Colonic mucosa (tissue), 4 donors: ENCODE measurements around the gene GMPPB. TPM values are rescaled to one million over a fixed set of nuclear protein-coding genes. Genes with fewer than 3 reads are reported as not detected.

Experiments used
- DNase-seq: peaks from one replicate; pipeline ENCODE4 v3.0.0-alpha.2; 2020
- H3K27ac ChIP-seq: fragments of 200-600 bp; one replicate; pipeline ENCODE4 v1.8.0; 2021
- H3K27me3 ChIP-seq: fragments of 200-600 bp; one replicate; pipeline ENCODE4 v1.8.0; 2021
- H3K36me3 ChIP-seq: fragments of 200-600 bp; one replicate; pipeline ENCODE4 v1.8.0; 2021
- H3K4me1 ChIP-seq: fragments of 200-600 bp; one replicate; pipeline ENCODE4 v1.8.0; 2021; ENCODE audit warnings: mild to moderate bottlenecking
- H3K4me3 ChIP-seq: fragments of 200-600 bp; one replicate; pipeline ENCODE4 v1.8.0; 2021
- H3K9ac ChIP-seq, 2 donors: one replicate each; pipeline ENCODE4 v1.7.0; 2013; ENCODE audit warnings: control low read depth in 2 of 2, low read depth in 2 of 2, low read length in 2 of 2
- H3K9me3 ChIP-seq: fragments of 200-600 bp; one replicate; pipeline ENCODE4 v1.8.0; 2021
- CTCF ChIP-seq: fragments of 200-600 bp; IDR thresholded peaks from one replicate; pipeline ENCODE4 v1.8.0; 2022; ENCODE audit warnings: antibody characterized with exemption, mild to moderate bottlenecking
- intact Hi-C: fragments of 100-400 bp; cut with DNase I; formaldehyde crosslinking; loops from one replicate; pipeline ENCODE4 v1.14.1; 2022
- total RNA-seq, 2 donors: library from RNA; stranded (reverse); fragmentation: NEBNext Ultra II Directional in 1 of 2; extraction: Animal tissue kit (Norgen Biotek cat#: 25700) in 1 of 2; gene quantifications; one replicate each; pipeline ENCODE4 v1.2.1, GENCODE V29; 2021
- donor health status: healthy.
- donor health status: DM: no; HTN: no; CAD: no.
- donor health status: DM: no; HTN: no; CAD: no.

GMPPB gene
- total RNA-seq, 2 donors from 2014 or later: 59.6 to 127 TPM

DNA sequence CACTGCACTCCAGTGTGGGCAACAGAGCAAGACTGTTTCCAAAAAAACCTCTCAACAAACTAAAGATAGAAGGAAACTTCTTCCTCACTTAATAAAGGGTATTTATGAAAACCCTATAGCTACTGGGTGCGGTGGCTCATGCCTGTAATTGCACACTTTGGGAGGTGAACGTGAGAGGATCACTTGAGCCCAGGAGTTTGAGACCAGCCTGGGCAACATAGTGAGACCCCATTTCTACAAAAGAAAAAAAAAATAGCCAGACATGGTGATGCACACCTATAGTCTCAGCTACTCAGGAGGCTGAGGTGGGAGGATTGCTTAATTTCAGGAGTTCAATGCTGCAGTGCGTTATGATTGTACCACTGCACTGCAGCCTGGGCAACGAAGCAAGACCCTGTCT is 40.2 kb upstream of the GMPPB start:
- no peaks in the 10 kb centered on the region for H3K9me3 ChIP-seq
- no peak for DNase-seq
- TF ChIP-seq CTCF: no peak
- H3K4me3 ChIP-seq: no peak overlapping the region
- intact Hi-C loops: no loop called here
- no peaks in the 10 kb centered on the region for H3K4me1 ChIP-seq
- no peak overlapping the region for H3K9ac ChIP-seq
- H3K27ac ChIP-seq: no peak overlapping the region
- no peaks in the 10 kb centered on the region for H3K36me3 ChIP-seq
- no peaks in the 10 kb centered on the region for H3K27me3 ChIP-seq

DNA sequence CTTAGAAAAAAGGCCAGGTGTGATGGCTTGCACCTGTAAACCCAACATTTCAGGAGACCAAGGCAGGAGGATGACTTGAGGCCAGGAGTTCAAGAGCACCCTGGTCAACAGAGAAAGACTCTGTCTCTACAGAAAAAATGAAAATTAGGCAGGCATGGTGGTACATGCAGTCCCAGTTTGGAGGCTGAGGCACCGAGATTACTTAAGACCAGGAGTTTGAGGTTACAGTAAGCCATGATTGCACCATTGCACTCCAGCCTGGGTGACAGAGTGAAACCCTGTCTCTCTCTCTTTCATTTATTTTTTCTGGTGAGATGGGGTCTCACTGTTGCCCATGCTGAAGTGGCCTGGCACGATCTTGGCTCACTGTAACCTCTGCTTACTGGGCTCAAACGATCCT is 37.9 kb upstream of the GMPPB start:
- H3K4me3 ChIP-seq: no peak overlapping the region
- DNase-seq: no peak
- no peaks in the 10 kb centered on the region for H3K4me1 ChIP-seq
- H3K9ac ChIP-seq: no peak overlapping the region
- no peak overlapping the region for H3K27ac ChIP-seq
- H3K27me3 ChIP-seq: no peaks in the 10 kb centered on the region
- H3K36me3 ChIP-seq: no peaks in the 10 kb centered on the region
- no peak for TF ChIP-seq CTCF
- H3K9me3 ChIP-seq: no peaks in the 10 kb centered on the region
- intact Hi-C loops: no loop called here

- Histone ChIP-seq H3K27ac (no peak overlapping the region), H3K36me3 (no peaks in the 10 kb centered on the region), H3K9ac (no peak overlapping the region), H3K4me3 (no peak overlapping the region), H3K4me1 (no peaks in the 10 kb centered on the region), H3K9me3 (no peaks in the 10 kb centered on the region), H3K27me3 (no peaks in the 10 kb centered on the region)
- intact Hi-C loops: no loop called here
- DNase-seq: no peak
- TF ChIP-seq CTCF: no peak
Observed at GRCh38 chr3:49759226-49759625, 35.5 kb upstream of the GMPPB start.

- Histone ChIP-seq H3K9me3 (no peaks in the 10 kb centered on the region), H3K27ac (no peak overlapping the region), H3K9ac (no peak overlapping the region), H3K4me1 (no peaks in the 10 kb centered on the region), H3K4me3 (no peak overlapping the region), H3K36me3 (no peaks in the 10 kb centered on the region), H3K27me3 (no peaks in the 10 kb centered on the region)
- no peak for TF ChIP-seq CTCF
- DNase-seq: no peak
- intact Hi-C loops: no loop called here
Observed at GRCh38 chr3:49757197-49757596, 33.4 kb upstream of the GMPPB start.

- Histone ChIP-seq H3K27me3 (no peaks in the 10 kb centered on the region), H3K9ac (no peak overlapping the region), H3K27ac (no peak overlapping the region), H3K4me3 (no peak overlapping the region), H3K4me1 (no peaks in the 10 kb centered on the region), H3K9me3 (no peaks in the 10 kb centered on the region), H3K36me3 (no peaks in the 10 kb centered on the region)
- DNase-seq: no peak
- no peak for TF ChIP-seq CTCF
- intact Hi-C loops: no loop called here
Observed at GRCh38 chr3:49756036-49756435, 32.3 kb upstream of the GMPPB start.

DNA sequence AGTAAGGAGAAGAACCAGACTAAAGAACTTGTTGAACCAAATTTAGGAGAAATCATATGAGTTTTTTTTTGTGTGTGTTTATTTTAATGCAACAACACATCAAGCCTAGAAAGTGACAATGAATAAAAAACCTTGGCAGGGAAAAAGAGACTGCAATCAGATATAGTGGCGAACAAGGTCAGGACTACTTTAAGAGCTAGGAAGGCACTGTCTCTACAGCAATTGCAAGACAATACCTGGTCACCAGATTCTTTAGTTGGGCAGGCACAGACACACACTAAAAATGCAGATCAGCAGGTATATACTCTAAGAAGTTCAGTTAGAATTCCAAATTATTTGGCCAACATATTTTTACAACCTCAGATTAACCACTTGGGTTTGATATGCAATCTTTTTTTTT is 30.8 kb upstream of the GMPPB start:
- Histone ChIP-seq H3K9ac (no peak overlapping the region), H3K4me3 (no peak overlapping the region), H3K4me1 (no peaks in the 10 kb centered on the region), H3K9me3 (no peaks in the 10 kb centered on the region), H3K36me3 (no peaks in the 10 kb centered on the region), H3K27ac (no peak overlapping the region), H3K27me3 (no peaks in the 10 kb centered on the region)
- no peak for DNase-seq
- intact Hi-C loops: no loop called here
- TF ChIP-seq CTCF: no peak
